Measurements from ENCODE around the gene SLC16A8. TPM values are rescaled to one million over a fixed set of nuclear protein-coding genes. Genes with fewer than 3 reads are reported as not detected.

The SLC16A8 gene
- total and polyA plus RNA-seq, 2 experiments from 2014 or later, result 0.52 to 0.66 TPM

- Histone ChIP-seq H3K4me1 (ENCODE audit: insufficient read depth) (no peaks in the 10 kb centered on the region), H2AFZ (no peak overlapping the region), H3K79me2 (replicated peaks; ENCODE audit: insufficient read depth) (no peaks in the 10 kb centered on the region), H3K27me3 (ENCODE audit: insufficient read depth) (no peaks in the 10 kb centered on the region), H3K36me3 (ENCODE audit: insufficient read depth) (no peaks in the 10 kb centered on the region), H3K9me2 (ENCODE audit: insufficient read depth) (no peaks in the 10 kb centered on the region), H4K20me1 (replicated peaks; ENCODE audit: insufficient read depth) (no peaks in the 10 kb centered on the region), H3K27ac (ENCODE audit: low read depth) (no peak overlapping the region), H3K4me2 (no peak overlapping the region), H3F3A (replicated peaks; ENCODE audit: low read depth) (no peaks in the 10 kb centered on the region), H3K4me3 (no peak overlapping the region)
- H3K27ac Mint-ChIP-seq, result no peak overlapping the region
- H3K4me3 Mint-ChIP-seq, result no peak overlapping the region
- H3K4me1 Mint-ChIP-seq, result no peaks in the 10 kb centered on the region; the same call in 2 of the 3 replicates
- TF ChIP-seq ETS1 (IDR thresholded peaks at IDR 0.05), result no peak
- TF ChIP-seq ZNF331 (CRISPR knock-in tag; IDR thresholded peaks at IDR 0.05; ENCODE audit: low read depth), result no peak
- no peak for TF ChIP-seq ZNF462 (CRISPR knock-in tag; IDR thresholded peaks at IDR 0.05)
- TF ChIP-seq REST (IDR thresholded peaks at IDR 0.05; ENCODE audit: unreplicated experiment), result no peak
- no peak for TF ChIP-seq CTCF (conservative IDR thresholded peaks at IDR 0.05; ENCODE audit: low read depth in 2 of 2)
- no peak for TF ChIP-seq EZH2phosphoT487 (IDR thresholded peaks at IDR 0.05; ENCODE audit: unreplicated experiment)
- no peak for TF ChIP-seq NANOG (IDR thresholded peaks at IDR 0.05; ENCODE audit: borderline replicate concordance)
- no peak for TF ChIP-seq ZNF114 (CRISPR knock-in tag; IDR thresholded peaks at IDR 0.05)
- no peak for TF ChIP-seq CREB1 (CRISPR knock-in tag; IDR thresholded peaks at IDR 0.05; ENCODE audit: low read depth)
- no peak for TF ChIP-seq JUNB (IDR thresholded peaks at IDR 0.05; ENCODE audit: unreplicated experiment)
- TF ChIP-seq POLR2AphosphoS5 (IDR thresholded peaks at IDR 0.05; ENCODE audit: low read depth), result no peak
- no peak for TF ChIP-seq STAT1 (IDR thresholded peaks at IDR 0.05; ENCODE audit: unreplicated experiment)
- no peak for TF ChIP-seq EZH2 (IDR thresholded peaks at IDR 0.05; ENCODE audit: low read depth, unreplicated experiment)
- DNase-seq (ENCODE audit: low spot score) (no peak), ATAC-seq (no peak)
- no peaks in the 10 kb centered on the region for H3K36me3 Mint-ChIP-seq (ENCODE audit: low read depth)
- no peaks in the 10 kb centered on the region; the same call in 2 of the 3 replicates for H3K9me3 Mint-ChIP-seq
- peaks cover 5% of the 10 kb centered on the region for H3K27me3 Mint-ChIP-seq (ENCODE audit: insufficient read depth, low read depth, poor library complexity)
Measured at GRCh38 chr22:38043151-38044039, 40.6 kb downstream of the SLC16A8 start.
